Fibroblast of skin of left biceps (primary cell): ENCODE data around the gene SSBP4.
"Not testable (repeated sequence)": the region's sequence is repeated elsewhere in the genome, so short reads cannot be mapped to it uniquely, and the experiment has no call there.

Source experiments
- DNase-seq, 2 experiments: peaks; one replicate each; pipeline ENCODE4 v3.0.0-alpha.2; 2013; ENCODE audit warnings: low read depth in 2 of 2

The SSBP4 gene

DNA sequence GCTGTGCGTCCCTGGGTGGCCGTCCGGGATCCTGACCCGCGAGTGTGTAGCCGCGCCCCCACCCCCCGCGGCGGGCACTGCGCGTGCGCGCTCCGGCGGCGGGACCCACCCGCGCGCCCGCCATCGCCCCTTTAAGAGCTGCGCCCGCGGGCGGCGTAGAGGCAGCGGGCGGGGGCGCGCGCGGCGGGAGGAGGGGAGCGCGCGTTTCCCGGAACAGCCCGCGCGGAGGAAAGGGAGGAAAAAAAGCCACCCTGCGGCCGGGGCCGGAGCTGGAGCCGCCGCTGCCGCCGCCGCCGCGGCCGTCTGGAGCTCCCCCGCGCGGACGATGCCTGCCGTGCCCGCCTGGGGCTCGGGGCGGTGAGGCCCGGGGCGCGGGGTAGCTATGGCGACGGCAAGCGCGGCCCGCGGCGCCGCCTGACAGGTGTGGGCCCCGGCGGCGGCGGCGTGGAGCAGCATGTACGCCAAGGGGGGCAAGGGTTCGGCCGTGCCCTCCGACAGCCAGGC is at the start of gene SSBP4:
Gene SSBP4, plus strand, starts transcription at position 204 of the 504 bp plus-strand sequence. Its CDS starts 251 bp downstream, at position 455.
- DNase-seq: peak in 1 of 2 experiments; percentile 58

DNA sequence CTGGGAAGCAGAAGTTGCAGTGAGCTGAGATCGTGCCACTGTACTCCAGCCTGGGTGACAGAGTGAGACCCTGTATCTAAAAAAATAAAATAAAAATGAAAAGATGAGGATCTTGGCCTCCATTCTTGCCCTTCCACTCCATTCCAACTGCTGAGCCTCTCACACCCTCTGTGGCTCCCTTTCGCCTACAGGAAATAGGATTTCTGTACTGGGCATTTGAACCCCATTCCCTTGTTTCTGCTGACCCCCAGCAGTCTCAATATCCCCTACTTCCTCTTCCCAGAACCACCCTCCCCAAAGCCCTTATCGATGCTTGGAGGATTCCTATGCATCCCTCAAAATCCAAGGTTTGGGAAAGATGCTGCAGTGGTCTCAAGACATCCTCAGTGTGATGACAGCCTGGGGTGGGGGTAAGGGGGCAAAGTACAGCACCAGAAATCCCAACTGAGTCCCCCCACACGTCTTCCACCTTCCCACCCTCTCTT is 45.7 kb upstream of the SSBP4 start:
- no peak for DNase-seq

DNA sequence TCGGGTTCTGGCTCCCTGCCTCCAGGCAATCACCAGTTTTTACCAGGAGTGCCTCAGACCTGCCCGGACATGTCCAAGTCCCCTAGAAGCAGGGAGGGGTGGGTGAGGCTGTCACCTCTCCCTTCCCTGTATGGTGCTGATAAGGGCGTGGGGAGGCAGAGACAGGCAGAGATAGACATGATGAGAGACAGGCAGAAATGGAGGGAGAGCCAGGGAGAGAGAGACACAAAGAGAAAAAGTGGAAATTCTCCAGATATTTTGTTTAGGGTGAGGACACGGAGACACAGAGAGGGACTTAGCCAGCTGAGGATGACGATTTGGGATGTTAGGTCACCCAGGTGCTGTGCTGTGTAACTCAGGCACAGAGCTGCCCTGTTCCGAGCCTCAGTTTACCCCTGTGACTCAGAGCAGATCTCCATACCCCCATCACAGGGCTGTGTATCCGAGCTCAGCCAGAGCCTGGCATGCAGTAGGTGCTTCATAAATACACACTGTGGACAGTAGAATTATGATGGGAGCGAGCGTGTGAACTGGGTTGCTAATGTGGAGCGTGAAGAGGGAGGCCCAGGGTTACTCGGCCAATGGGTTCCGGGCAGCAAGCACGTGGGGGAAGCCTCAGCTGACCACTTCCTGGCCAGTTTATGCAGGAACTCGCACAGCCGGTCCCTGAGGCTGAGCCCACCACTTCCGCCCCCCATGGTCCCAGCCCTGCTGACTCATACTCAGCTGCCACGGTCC is 45.1 kb upstream of the SSBP4 start:
- DNase-seq: peak; percentile 73 to 75

DNA sequence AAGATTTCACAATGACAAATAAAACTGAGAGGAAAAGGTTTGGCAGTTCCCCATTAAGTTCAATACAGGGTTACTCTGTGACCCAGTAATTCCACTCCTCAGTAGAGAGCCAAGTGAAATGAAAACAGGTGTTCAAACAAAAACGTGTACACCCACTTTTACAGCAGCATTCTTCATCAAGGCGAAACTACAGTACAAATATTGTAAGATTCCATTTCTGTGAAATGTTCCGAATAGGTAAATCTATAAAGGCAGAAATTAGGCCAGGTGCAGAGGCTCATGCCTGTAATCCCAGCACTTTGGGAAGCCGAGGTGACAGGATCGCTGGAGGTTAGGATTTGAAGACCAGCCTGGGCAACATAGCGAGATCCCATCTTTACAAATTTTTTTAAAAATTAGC is 42.2 kb upstream of the SSBP4 start:
- no peak for DNase-seq

GRCh38 chr19:18379803-18380747 is 39.1 kb upstream of the SSBP4 start:
- DNase-seq: peak; percentile 47

DNA sequence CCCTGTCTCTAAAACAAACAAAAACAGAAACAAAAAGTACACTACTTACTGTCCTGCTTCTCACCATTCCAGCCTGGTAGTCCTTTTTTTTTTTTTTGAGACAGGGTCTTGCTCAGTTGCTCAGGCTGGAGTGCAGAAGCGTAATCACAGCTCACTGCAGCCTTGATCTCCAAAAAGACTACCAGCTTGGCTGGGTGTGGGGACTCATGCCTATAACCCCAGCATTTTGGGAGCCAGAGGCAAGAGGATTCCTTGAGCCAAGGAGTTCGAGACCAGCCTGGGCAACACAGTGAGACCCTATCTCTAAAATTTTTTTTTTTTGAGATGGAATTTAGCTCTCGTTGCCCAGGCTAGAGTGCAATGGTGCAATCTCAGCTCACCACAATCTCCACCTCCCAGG is 38.4 kb upstream of the SSBP4 start:
- DNase-seq: no peak

DNA sequence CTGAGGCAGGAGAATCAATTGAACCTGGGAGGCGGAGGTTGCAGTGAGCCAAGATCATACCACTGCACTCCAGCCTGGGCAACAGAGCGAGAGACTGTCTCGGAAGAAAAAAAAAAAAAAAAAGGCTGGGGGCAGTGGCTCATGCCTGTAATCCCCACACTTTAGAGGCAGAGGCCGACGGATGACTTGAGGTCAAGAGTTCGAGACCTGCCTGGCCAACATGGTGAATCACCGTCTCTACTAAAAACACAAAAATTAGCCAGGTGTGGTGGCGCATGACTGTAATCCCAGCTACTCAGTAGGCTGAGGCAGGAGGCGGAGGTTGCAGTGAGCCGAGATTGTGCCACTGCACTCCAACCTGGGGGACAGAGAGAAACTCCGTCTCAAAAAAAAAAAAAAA is 35.6 kb upstream of the SSBP4 start:
- not testable (repeated sequence) for DNase-seq

DNA sequence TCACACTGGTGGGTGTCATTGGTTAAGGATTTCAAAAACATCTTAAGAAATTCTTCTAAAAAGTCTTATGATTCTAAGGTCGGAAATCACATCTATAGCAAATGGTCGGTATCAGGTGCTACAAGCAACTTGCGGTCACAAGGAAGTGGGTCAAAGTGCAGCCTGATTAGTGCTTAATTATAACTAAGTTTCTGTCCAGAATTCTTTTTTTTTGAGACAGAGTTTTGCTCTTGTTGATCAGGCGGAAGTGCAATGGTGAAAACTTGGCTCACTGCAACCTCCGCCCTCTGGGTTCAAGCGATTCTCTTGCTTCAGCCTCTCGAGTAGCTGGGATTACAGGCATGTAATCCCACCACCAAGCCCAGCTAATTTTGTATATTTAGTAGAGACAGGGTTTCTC is 34.4 kb upstream of the SSBP4 start:
- DNase-seq: no peak

GRCh38 chr19:18385359-18385674 is 33.9 kb upstream of the SSBP4 start:
- DNase-seq: no peak

GRCh38 chr19:18385675-18386542 is 33.3 kb upstream of the SSBP4 start, which contains the start of gene GDF15:
GDF15 (plus strand) TSS chr19:18386158; CDS start chr19:18386190, 32 bp downstream.
- DNase-seq: no peak

GRCh38 chr19:18386543-18387271 is 32.5 kb upstream of the SSBP4 start:
- peak in 1 of 2 experiments; percentile 28 for DNase-seq

GRCh38 chr19:18388100-18388959 is 30.9 kb upstream of the SSBP4 start:
- DNase-seq: no peak

- DNase-seq: no peak
Measured at GRCh38 chr19:18388960-18389725, 30.1 kb upstream of the SSBP4 start.

GRCh38 chr19:18389726-18390064 is 29.5 kb upstream of the SSBP4 start:
- no peak for DNase-seq

DNA sequence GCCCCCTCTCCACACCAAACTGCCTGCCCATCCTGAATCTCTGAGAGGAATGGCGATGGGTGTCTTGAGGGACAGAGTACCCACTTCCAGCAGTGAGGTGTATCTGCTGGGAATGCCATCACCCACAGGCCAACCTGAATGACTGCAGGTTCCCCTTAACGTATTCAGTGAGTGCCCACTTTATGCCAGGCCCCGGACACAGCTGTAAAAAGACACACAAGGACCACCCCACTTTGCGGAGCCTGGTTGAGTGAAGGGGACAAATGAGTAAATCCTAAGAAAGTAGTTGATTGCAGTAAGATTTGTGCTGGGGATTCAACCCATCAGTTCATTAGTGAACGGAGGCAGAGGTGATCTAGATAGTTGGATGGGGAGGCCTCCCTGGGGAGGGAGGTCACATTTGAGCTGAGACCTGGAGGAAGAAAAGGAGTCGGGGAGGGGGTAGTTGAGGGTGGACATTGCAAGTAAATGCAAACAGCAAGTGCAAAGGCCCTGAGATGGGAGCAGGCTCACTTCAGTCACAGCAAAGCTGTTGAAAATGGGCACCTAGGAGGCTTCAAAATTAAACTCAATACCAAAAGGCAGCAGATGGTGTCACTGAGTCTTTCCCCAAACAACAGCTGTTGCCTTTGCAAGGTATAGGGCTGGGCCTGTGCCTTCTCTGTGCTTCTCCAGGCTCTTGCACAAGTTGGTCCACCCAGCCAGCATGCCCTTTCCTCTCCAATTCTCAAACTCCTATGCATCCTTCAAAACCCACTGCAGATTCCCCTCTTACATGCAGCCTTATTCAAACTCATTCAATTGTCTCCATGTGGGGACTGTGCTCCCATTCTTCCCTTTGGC is 28.9 kb upstream of the SSBP4 start:
- DNase-seq: no peak

GRCh38 chr19:18391509-18392075 is 27.6 kb upstream of the SSBP4 start:
- no peak for DNase-seq

- DNase-seq: no peak
Measured at GRCh38 chr19:18392417-18392816, 26.8 kb upstream of the SSBP4 start.

DNA sequence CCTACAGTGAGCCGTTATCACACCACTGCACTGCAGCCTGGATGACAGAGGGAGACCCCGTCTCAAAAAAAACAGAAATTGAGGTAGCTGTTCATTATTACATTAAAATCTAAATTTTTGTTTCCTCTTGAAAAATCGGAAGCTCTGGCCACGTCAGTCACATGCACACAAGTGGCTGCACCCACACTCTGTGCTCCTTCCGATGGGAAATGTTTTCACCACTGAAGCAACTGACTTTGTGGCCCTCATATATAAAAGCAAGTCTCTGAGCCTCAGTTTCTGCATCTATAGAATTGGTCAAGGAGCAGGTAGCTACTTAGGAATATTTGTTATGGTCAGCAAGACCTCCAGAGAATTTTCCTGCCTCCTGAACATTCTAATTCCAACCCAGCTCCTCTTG is 26.3 kb upstream of the SSBP4 start:
- no peak for DNase-seq
